Stimulated activated naive CD8-positive, alpha-beta T cell treated with anti-CD3 and anti-CD28 coated beads, Interleukin-15, amount 100 ng/mL, for 72 hours (primary cell): ENCODE data around the gene ARHGAP26.

Source experiments
- ATAC-seq: fragments of 150-1000 bp; cut with Tn5 transposase; 2 replicates; pipeline ENCODE4 v1.10.0; 2021; ENCODE audit warnings: mild to moderate bottlenecking, moderate library complexity
- DNase-seq, 2 donors: peaks; one replicate each; pipeline ENCODE4 v3.0.0; 2021 to 2022
- H3K27ac Mint-ChIP-seq, 2 donors: one replicate each; pipeline ENCODE4 v1.8.0; 2022; ENCODE audit warnings: mild to moderate bottlenecking in 2 of 2, mixed read lengths in 2 of 2, moderate library complexity in 2 of 2
- H3K27me3 Mint-ChIP-seq: one replicate; pipeline ENCODE4 v1.8.0; 2022; ENCODE audit warnings: mixed read lengths
- H3K4me1 Mint-ChIP-seq: one replicate; pipeline ENCODE4 v1.8.0; 2022; ENCODE audit warnings: mild to moderate bottlenecking, mixed read lengths
- H3K4me3 Mint-ChIP-seq, 2 donors: one replicate each; pipeline ENCODE4 v1.8.0; 2022; ENCODE audit warnings: mild to moderate bottlenecking in 2 of 2, mixed read lengths in 2 of 2, moderate library complexity in 1 of 2
- H3K9me3 Mint-ChIP-seq, 2 donors: one replicate each; pipeline ENCODE4 v1.8.0; 2022; ENCODE audit warnings: mixed read lengths in 2 of 2

ARHGAP26 gene

DNA sequence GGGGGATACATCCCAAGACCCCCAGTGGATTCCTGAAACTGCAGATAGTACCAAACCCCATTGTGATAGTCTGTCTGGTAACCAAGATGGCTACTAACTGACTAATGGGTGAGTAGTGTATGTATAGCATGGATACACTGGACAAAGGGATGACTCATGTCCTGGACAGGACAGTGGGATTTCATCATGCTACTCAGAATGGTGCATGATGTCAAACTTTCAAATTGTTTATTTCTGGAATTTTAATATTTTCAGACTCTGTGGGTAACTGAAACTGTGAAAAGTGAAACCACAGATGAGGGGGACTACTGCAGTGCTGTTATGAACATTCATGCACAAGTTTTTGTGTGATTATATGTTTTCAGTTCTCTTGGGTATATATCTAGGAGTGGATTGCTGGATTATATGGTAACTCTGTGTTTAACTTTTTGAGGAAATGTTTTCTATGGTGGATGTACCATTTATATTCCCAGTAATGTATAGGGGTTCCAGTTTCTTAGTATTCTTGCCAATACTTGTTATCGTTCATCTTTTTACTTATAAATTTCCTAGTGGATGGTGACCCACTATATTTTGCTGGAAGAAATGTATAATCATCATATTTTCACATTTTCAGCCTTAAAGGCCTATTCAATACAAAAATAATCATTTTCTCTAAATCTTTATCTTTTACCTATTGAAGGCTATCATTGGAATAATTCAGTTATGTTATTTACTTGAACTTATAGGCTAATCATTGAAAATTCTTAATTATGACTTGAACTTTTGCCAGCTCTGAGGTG, 492.4 kb downstream of the ARHGAP26 start:
- no peak overlapping the region for H3K4me3 Mint-ChIP-seq
- peak; percentile 82 for ATAC-seq

GRCh38 chr5:143263272-143263810, 493.2 kb downstream of the ARHGAP26 start:
- DNase-seq (no peak), ATAC-seq (no peak)
- Mint-ChIP-seq H3K9me3 (peaks cover 14 to 32% of the 10 kb centered on the region in 2 donors), H3K4me3 (no peak overlapping the region), H3K27ac (no peak overlapping the region), H3K4me1 (peaks cover 18% of the 10 kb centered on the region), H3K27me3 (no peaks in the 10 kb centered on the region)

More for the DNA sequence above, 492.4 kb downstream of the ARHGAP26 start:
- H3K27me3 Mint-ChIP-seq: no peaks in the 10 kb centered on the region
- DNase-seq: no peak
- no peak overlapping the region for H3K27ac Mint-ChIP-seq
- peaks cover 18% of the 10 kb centered on the region for H3K4me1 Mint-ChIP-seq
- H3K9me3 Mint-ChIP-seq: peaks cover 6 to 25% of the 10 kb centered on the region in 2 donors

DNA sequence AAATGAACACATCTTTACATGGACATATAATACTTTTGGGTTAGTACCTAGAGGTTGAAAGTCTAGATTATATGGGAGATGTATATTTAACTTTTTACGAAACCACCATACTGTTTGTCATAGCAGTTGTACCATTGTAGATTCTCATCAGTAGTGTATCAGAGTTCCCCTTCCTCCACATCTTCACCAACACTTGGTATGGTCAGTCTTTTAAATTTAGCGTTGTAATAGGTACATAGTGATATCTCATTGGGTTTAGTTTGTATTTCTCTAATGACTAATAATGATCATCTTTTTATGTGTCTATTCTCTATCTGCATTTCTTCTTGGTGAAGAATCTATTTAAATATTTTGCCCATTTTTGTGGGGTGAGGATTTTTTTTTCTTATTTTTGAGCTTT, 495.8 kb downstream of the ARHGAP26 start:
- DNase-seq (no peak), ATAC-seq (no peak)
- H3K4me1 Mint-ChIP-seq: peaks cover 12% of the 10 kb centered on the region
- no peak overlapping the region for H3K27ac Mint-ChIP-seq
- H3K27me3 Mint-ChIP-seq: no peaks in the 10 kb centered on the region
- H3K9me3 Mint-ChIP-seq: peaks cover 28 to 51% of the 10 kb centered on the region in 2 donors
- H3K4me3 Mint-ChIP-seq: no peak overlapping the region

GRCh38 chr5:143267186-143267585, 497.0 kb downstream of the ARHGAP26 start:
- Mint-ChIP-seq H3K4me3 (no peak overlapping the region), H3K27ac (no peak overlapping the region), H3K4me1 (peaks cover 7% of the 10 kb centered on the region), H3K27me3 (no peaks in the 10 kb centered on the region), H3K9me3 (peaks cover 28 to 51% of the 10 kb centered on the region in 2 donors)
- DNase-seq (no peak), ATAC-seq (no peak)

DNA sequence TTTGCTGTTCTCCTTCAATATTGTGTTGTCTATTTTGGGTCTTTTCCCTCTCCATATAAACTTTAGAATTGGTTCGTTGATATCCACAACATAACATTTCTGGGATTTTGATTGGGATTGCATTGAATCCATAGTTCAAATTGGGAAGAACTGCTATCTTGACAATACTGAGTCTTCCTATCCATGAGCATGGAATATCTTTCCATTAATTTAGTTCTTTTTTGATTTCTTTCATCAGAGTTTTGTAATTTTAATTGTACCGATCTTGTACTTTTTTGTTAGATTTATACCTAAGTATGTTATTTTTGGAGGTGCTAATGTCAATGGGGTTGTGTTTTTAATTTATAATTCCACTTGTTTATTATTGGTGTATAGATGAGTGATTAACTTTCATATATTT, 498.2 kb downstream of the ARHGAP26 start:
- no peaks in the 10 kb centered on the region for H3K4me1 Mint-ChIP-seq
- H3K27me3 Mint-ChIP-seq: no peaks in the 10 kb centered on the region
- DNase-seq (no peak), ATAC-seq (no peak)
- H3K4me3 Mint-ChIP-seq: no peak overlapping the region
- no peak overlapping the region for H3K27ac Mint-ChIP-seq
- peaks cover 28 to 51% of the 10 kb centered on the region in 2 donors for H3K9me3 Mint-ChIP-seq

DNA sequence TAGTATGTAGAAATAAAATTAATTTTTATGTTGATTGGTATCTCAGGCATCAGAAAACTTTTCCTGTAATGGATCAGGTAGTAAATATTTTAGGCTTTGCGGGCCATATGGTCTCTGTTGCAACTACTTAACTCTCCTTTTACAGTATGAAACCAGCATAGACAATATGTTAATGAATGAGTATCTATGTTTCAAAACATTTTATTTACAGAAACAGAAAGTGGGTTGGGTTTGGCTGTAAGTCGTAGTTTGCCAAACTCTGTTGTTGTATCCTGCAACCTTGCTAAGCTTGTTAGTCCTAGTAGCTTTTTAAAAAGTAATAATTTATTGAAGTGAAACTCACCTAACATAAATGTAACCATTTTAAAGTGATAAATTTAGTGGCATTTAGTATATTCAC, 501.3 kb downstream of the ARHGAP26 start:
- Mint-ChIP-seq H3K27ac (no peak overlapping the region), H3K9me3 (peaks cover 22 to 35% of the 10 kb centered on the region in 2 donors), H3K4me3 (no peak overlapping the region), H3K4me1 (no peaks in the 10 kb centered on the region), H3K27me3 (no peaks in the 10 kb centered on the region)
- no peak for ATAC-seq
- no peak for DNase-seq

- H3K9me3 Mint-ChIP-seq: peaks cover under 1 to 2% of the 10 kb centered on the region in 2 donors
- ATAC-seq (no peak), DNase-seq (no peak)
- H3K27ac Mint-ChIP-seq: peak overlapping the region in 1 of 2 donors; percentile 55
- H3K4me1 Mint-ChIP-seq: no peaks in the 10 kb centered on the region
- no peak overlapping the region for H3K4me3 Mint-ChIP-seq
- no peaks in the 10 kb centered on the region for H3K27me3 Mint-ChIP-seq
Observed at GRCh38 chr5:143274952-143275351, 504.8 kb downstream of the ARHGAP26 start.

- no peak overlapping the region for H3K27ac Mint-ChIP-seq
- DNase-seq: no peak
- H3K9me3 Mint-ChIP-seq: no peaks in the 10 kb centered on the region
- ATAC-seq: no peak
- no peaks in the 10 kb centered on the region for H3K4me1 Mint-ChIP-seq
- no peaks in the 10 kb centered on the region for H3K27me3 Mint-ChIP-seq
- no peak overlapping the region for H3K4me3 Mint-ChIP-seq
Observed at GRCh38 chr5:143275512-143276363, 505.6 kb downstream of the ARHGAP26 start.

GRCh38 chr5:143277536-143277935, 507.4 kb downstream of the ARHGAP26 start:
- H3K4me3 Mint-ChIP-seq: no peak overlapping the region
- no peaks in the 10 kb centered on the region for H3K27me3 Mint-ChIP-seq
- no peaks in the 10 kb centered on the region for H3K9me3 Mint-ChIP-seq
- DNase-seq (no peak), ATAC-seq (no peak)
- no peaks in the 10 kb centered on the region for H3K4me1 Mint-ChIP-seq
- H3K27ac Mint-ChIP-seq: peak overlapping the region in 1 of 2 donors; percentile 27
